ENCODE measurements around the gene C16orf95. TPM values are rescaled to one million over a fixed set of nuclear protein-coding genes. Genes with fewer than 3 reads are reported as not detected.

C16orf95 gene
- total RNA-seq, 1 experiment from 2014 or later: 6.0 TPM

- in situ Hi-C loops (cut with HindIII; ENCODE audit: low pct_unique_long_range_greater_than_20kb, low sequenced_read_pairs) (no loop called here), intact Hi-C loops (cut with micrococcal nuclease; ENCODE audit: unreplicated experiment) (no loop called here)
- Histone ChIP-seq H3K4me1 (ENCODE audit: control insufficient read depth, insufficient read depth, low read length) (no peaks in the 10 kb centered on the region), H3K27me3 (ENCODE audit: control insufficient read depth, insufficient read depth, low read length) (no peaks in the 10 kb centered on the region), H3K4me3 (ENCODE audit: low read depth in 2 of 2, low read length in 2 of 2) (no peak overlapping the region), H3K27ac (ENCODE audit: low read length) (no peak overlapping the region), H3K36me3 (ENCODE audit: control insufficient read depth, insufficient read depth, low read length) (no peaks in the 10 kb centered on the region), H3K9me3 (ENCODE audit: control insufficient read depth, insufficient read depth, low read depth, low read length) (no peaks in the 10 kb centered on the region)
- ChIA-PET CTCF (no interaction called here), POLR2A (no interaction called here)
- BruUV-seq (replicated peaks): no TSS peak
- no peak for ATAC-seq
- TF ChIP-seq POLR2AphosphoS5 (IDR thresholded peaks at IDR 0.05; ENCODE audit: low read depth, low read length) (no peak), SIN3A (IDR thresholded peaks at IDR 0.05; ENCODE audit: borderline replicate concordance, insufficient read depth, low read depth, low read length) (no peak), REST (IDR thresholded peaks at IDR 0.05; ENCODE audit: insufficient read depth in 1 of 2, low read depth in 2 of 2, low read length in 1 of 2) (no peak), CTCF (IDR thresholded peaks at IDR 0.05) (no peak), TCF7L2 (IDR thresholded peaks at IDR 0.05; ENCODE audit: low read depth, low read length) (no peak)
- DNase-seq (ENCODE audit: low read depth, low spot score): no peak
Observed at GRCh38 chr16:87366288-87366687, 49.1 kb upstream of the C16orf95 start.

GRCh38 chr16:87365021-87365713 lies 48.0 kb upstream of the C16orf95 start:
- ATAC-seq (no peak), DNase-seq (ENCODE audit: low read depth, low spot score) (no peak)
- no peaks in the 10 kb centered on the region for H3K27me3 ChIP-seq (ENCODE audit: control insufficient read depth, insufficient read depth, low read length)
- H3K36me3 ChIP-seq (ENCODE audit: control insufficient read depth, insufficient read depth, low read length): no peaks in the 10 kb centered on the region
- in situ Hi-C loops (cut with HindIII; ENCODE audit: low pct_unique_long_range_greater_than_20kb, low sequenced_read_pairs): no loop called here
- no peaks in the 10 kb centered on the region for H3K9me3 ChIP-seq (ENCODE audit: control insufficient read depth, insufficient read depth, low read depth, low read length)
- H3K4me3 ChIP-seq (ENCODE audit: low read depth in 2 of 2, low read length in 2 of 2): no peak overlapping the region
- no peaks in the 10 kb centered on the region for H3K4me1 ChIP-seq (ENCODE audit: control insufficient read depth, insufficient read depth, low read length)
- POLR2A ChIA-PET: no interaction called here
- CTCF ChIA-PET: no interaction called here
- TF ChIP-seq CTCF (IDR thresholded peaks at IDR 0.05): no peak
- no peak for TF ChIP-seq TCF7L2 (IDR thresholded peaks at IDR 0.05; ENCODE audit: low read depth, low read length)
- no peak for TF ChIP-seq SIN3A (IDR thresholded peaks at IDR 0.05; ENCODE audit: borderline replicate concordance, insufficient read depth, low read depth, low read length)
- no peak for TF ChIP-seq REST (IDR thresholded peaks at IDR 0.05; ENCODE audit: insufficient read depth in 1 of 2, low read depth in 2 of 2, low read length in 1 of 2)
- no peak for TF ChIP-seq POLR2AphosphoS5 (IDR thresholded peaks at IDR 0.05; ENCODE audit: low read depth, low read length)
- BruUV-seq (replicated peaks): no TSS peak
- intact Hi-C loops (cut with micrococcal nuclease; ENCODE audit: unreplicated experiment): no loop called here
- no peak overlapping the region for H3K27ac ChIP-seq (ENCODE audit: low read length)
